ENCODE data around the gene CLEC4M. TPM values are rescaled to one million over a fixed set of nuclear protein-coding genes. Genes with fewer than 3 reads are reported as not detected.

CLEC4M gene, protein sequence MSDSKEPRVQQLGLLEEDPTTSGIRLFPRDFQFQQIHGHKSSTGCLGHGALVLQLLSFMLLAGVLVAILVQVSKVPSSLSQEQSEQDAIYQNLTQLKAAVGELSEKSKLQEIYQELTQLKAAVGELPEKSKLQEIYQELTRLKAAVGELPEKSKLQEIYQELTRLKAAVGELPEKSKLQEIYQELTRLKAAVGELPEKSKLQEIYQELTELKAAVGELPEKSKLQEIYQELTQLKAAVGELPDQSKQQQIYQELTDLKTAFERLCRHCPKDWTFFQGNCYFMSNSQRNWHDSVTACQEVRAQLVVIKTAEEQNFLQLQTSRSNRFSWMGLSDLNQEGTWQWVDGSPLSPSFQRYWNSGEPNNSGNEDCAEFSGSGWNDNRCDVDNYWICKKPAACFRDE
- total RNA-seq (not detected), polyA plus RNA-seq (not detected), total RNA-seq (0 to 0.22 (median 0.08) reads per million in 6 experiments)

GRCh38 chr19:7762719-7763293 lies at the start of gene CLEC4M:
CLEC4M (plus strand) TSS chr19:7763243; CDS start chr19:7763267, 24 bp downstream.
- peak within 1 kb of the TSS in 2 of 10 donors; percentile 48 to 56 for H3K27ac Mint-ChIP-seq
- H3K4me3 Mint-ChIP-seq = no peak within 1 kb of the TSS
- H3K4me1 Mint-ChIP-seq = peaks cover 4 to 13% (median 8%) of the 10 kb centered on the region in 4 donors
- DNase-seq = no peak
- peaks cover 0 to 5% (median 0%) of the 10 kb centered on the region in 5 donors for H3K27me3 Mint-ChIP-seq
- ATAC-seq = no peak
- H3K9me3 Mint-ChIP-seq = peaks cover 4 to 22% (median 16%) of the 10 kb centered on the region in 9 donors
- POLR2A ChIA-PET = no interaction called here
- H3K36me3 Mint-ChIP-seq = peaks cover 3 to 18% (median 14%) of the 10 kb centered on the region in 3 donors

- H3K27me3 Mint-ChIP-seq = no peaks in the 10 kb centered on the region
- ATAC-seq (no peak), DNase-seq (no peak)
- POLR2A ChIA-PET = interaction anchor here (0.7 to 2.8 kb wide), 2 partner anchors 10 to 12 kb away, joined by 3 to 9 read pairs; no protein-coding TSS in a partner anchor
- H3K4me1 Mint-ChIP-seq = peaks cover under 1 to 47% (median 26%) of the 10 kb centered on the region in 4 donors
- no peak overlapping the region for H3K4me3 Mint-ChIP-seq
- no peaks in the 10 kb centered on the region for H3K36me3 Mint-ChIP-seq
- H3K9me3 Mint-ChIP-seq = peaks cover 0 to 6% (median 0%) of the 10 kb centered on the region in 9 donors
- no peak overlapping the region for H3K27ac Mint-ChIP-seq
Measured at GRCh38 chr19:7715671-7716070, 47.4 kb upstream of the CLEC4M start.

DNA sequence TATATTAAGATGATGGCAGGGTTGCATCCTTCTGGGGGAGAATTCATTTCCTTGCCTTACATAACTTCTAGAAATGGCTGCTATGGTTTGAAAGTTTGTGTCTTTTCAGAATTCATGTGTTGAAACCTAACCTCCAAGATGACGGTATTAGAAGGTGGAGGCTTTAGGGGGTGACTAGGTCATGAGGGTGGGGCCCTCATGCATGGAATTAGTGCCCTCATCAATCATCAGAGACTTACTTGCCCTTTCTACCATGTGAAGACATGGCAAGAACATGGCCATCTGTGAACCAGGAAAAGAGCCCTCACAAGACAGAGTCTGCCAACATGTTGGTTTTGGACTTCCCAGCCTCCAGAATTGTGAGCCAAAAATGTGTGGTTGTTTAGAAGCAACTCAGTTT lies 46.3 kb upstream of the CLEC4M start:
- ATAC-seq (no peak), DNase-seq (no peak)
- Mint-ChIP-seq H3K4me3 (no peak overlapping the region), H3K27me3 (no peaks in the 10 kb centered on the region), H3K9me3 (peaks cover 0 to 6% (median 0%) of the 10 kb centered on the region in 9 donors), H3K4me1 (peaks cover 0 to 46% (median 23%) of the 10 kb centered on the region in 4 donors), H3K27ac (peak overlapping the region in 1 of 10 donors; percentile 3), H3K36me3 (no peaks in the 10 kb centered on the region)
- POLR2A ChIA-PET = interaction anchor here (2.8 kb wide), 1 partner anchor 11 kb away, joined by 9 read pairs; no protein-coding TSS in a partner anchor

DNA sequence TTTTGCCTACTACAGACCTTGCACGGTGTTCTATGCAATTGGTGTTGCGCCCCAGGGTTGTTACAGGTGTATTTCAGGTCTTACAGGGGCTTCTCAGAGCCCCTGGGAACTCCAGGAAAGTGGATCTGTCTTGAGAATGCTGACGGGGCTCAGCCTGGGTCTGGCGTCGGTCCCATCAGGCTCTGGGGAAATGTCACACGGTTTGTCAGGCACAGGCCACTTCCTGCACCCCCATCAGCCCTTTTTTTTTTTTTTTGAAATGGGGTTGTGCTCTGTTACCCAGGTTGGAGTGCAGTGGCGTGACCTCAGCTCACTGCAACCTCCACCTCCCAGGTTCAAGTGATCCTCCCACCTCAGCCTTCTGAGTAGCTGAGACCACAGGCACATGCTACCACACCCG lies 44.4 kb upstream of the CLEC4M start:
- peak overlapping the region; percentile 25 to 95 (median 89) for H3K27ac Mint-ChIP-seq
- H3K27me3 Mint-ChIP-seq = no peaks in the 10 kb centered on the region
- peak overlapping the region; percentile 42 to 79 (median 68) for H3K4me3 Mint-ChIP-seq
- peaks cover 0 to 6% (median 0%) of the 10 kb centered on the region in 9 donors for H3K9me3 Mint-ChIP-seq
- DNase-seq = peak in 5 of 10 donors; percentile 23 to 58 (median 30)
- peak; percentile 93 to 94 for ATAC-seq
- H3K36me3 Mint-ChIP-seq = no peaks in the 10 kb centered on the region
- POLR2A ChIA-PET = interaction anchor here (0.6 to 2.1 kb wide), 4 partner anchors 13 to 92 kb away, joined by 3 to 12 read pairs (median 4); no protein-coding TSS in a partner anchor
- peaks cover 0 to 55% (median 23%) of the 10 kb centered on the region in 4 donors for H3K4me1 Mint-ChIP-seq

DNA sequence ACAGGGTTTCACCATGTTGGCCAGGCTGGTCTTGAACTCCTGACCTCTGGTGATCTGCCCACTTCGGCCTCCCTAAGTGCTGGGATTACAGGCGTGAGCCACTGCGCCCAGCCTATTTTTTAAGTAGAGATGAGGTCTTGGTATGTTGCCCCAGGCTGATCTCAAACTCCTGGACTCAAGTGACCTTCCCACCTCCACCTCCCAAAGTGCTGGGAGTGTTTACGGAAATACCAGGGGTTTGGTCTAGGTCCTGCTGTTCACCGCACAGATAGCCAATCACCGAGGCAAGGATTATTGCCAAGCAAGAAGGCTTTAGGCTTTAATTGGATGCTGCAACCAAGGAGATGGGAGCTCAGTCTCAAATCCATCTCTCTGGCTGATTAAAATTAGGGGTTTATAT lies 42.7 kb upstream of the CLEC4M start:
- POLR2A ChIA-PET = interaction anchor here (0.5 to 2.1 kb wide), 3 partner anchors 14 to 39 kb away, joined by 3 to 12 read pairs (median 5); no protein-coding TSS in a partner anchor
- H3K27ac Mint-ChIP-seq = no peak overlapping the region

DNA sequence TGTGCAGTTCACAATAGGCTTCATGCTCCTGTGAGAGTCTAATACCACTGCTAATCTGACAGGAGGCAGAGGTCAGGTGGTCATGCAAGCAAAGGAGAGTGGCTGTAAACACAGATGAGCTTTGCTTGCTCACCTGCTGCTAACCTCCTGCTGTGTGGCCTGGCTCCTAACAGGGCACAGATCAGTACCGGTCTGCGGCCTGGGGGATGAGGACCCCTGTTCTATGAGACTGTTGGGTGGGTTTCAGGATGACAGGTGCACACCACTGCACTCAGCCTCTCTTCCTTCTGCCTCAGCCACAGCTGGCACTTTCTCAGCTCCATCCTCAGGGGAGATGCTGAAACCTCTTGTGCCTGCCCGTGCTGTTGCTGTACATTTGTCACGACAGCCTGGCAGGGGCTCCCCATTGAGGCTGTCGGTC lies 40.8 kb upstream of the CLEC4M start:
- no peaks in the 10 kb centered on the region for H3K9me3 Mint-ChIP-seq
- H3K36me3 Mint-ChIP-seq = no peaks in the 10 kb centered on the region
- no peak for ATAC-seq
- no peak overlapping the region for H3K4me3 Mint-ChIP-seq
- H3K27ac Mint-ChIP-seq = no peak overlapping the region
- DNase-seq = no peak
- H3K4me1 Mint-ChIP-seq = peaks cover 0 to 33% (median 17%) of the 10 kb centered on the region in 4 donors
- POLR2A ChIA-PET = interaction anchor here (1.1 kb wide), 2 partner anchors 10 to 12 kb away, joined by 3 to 4 read pairs; partner anchors contain the start of gene CLEC4G
- peaks cover 0 to 11% (median under 1%) of the 10 kb centered on the region in 5 donors for H3K27me3 Mint-ChIP-seq

More for the DNA sequence above, 42.7 kb upstream of the CLEC4M start:
- Mint-ChIP-seq H3K4me3 (no peak overlapping the region), H3K27me3 (no peaks in the 10 kb centered on the region), H3K36me3 (no peaks in the 10 kb centered on the region), H3K9me3 (peaks cover 0 to 6% (median 0%) of the 10 kb centered on the region in 9 donors), H3K4me1 (peaks cover 0 to 44% (median 20%) of the 10 kb centered on the region in 4 donors)
- DNase-seq = no peak
- no peak for ATAC-seq

- H3K4me3 Mint-ChIP-seq = no peak overlapping the region
- H3K4me1 Mint-ChIP-seq = peaks cover 6 to 28% (median 22%) of the 10 kb centered on the region in 4 donors
- ATAC-seq (no peak), DNase-seq (no peak)
- POLR2A ChIA-PET = interaction anchor here (0.7 kb wide), 1 partner anchor 22 kb away, joined by 4 read pairs; no protein-coding TSS in a partner anchor
- H3K9me3 Mint-ChIP-seq = no peaks in the 10 kb centered on the region
- H3K36me3 Mint-ChIP-seq = peaks cover 0 to 3% (median 0%) of the 10 kb centered on the region in 3 donors
- H3K27ac Mint-ChIP-seq = no peak overlapping the region
- peaks cover 19 to 42% (median 32%) of the 10 kb centered on the region in 5 donors for H3K27me3 Mint-ChIP-seq
Measured at GRCh38 chr19:7725791-7726190, 37.3 kb upstream of the CLEC4M start.

DNA sequence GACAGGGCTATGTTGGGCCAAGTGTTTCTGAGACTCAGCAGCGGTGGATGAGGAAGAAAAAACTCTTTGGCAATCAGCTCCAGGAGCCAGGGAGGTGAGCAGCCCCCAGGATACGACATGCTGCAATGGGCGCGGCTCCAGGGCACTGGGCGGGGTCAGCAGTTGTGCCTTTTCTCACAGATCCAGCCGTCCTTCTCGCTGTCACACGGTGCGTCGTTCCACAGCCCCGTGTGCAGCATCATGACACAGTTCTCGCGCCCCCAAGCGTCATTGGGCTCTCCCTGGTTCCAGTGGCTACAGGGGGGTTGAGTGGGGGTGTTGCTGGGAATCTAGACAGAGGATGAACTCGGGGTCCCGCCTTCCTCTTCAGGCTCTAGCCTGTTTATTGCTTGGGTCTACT lies 33.8 kb upstream of the CLEC4M start:
- peak overlapping the region in 6 of 10 donors; percentile 16 to 78 (median 65) for H3K4me3 Mint-ChIP-seq
- POLR2A ChIA-PET = no interaction called here
- H3K4me1 Mint-ChIP-seq = peaks cover 6 to 25% (median 22%) of the 10 kb centered on the region in 4 donors
- peaks cover 0 to 3% (median 0%) of the 10 kb centered on the region in 3 donors for H3K36me3 Mint-ChIP-seq
- DNase-seq = no peak
- no peaks in the 10 kb centered on the region for H3K9me3 Mint-ChIP-seq
- ATAC-seq = peak in 1 of 2 donors; percentile 67
- peaks cover 22 to 51% (median 36%) of the 10 kb centered on the region in 5 donors for H3K27me3 Mint-ChIP-seq
- peak overlapping the region in 2 of 10 donors; percentile 22 to 56 for H3K27ac Mint-ChIP-seq

GRCh38 chr19:7729831-7730285 lies 33.2 kb upstream of the CLEC4M start:
- POLR2A ChIA-PET = interaction anchor here (0.7 kb wide), 1 partner anchor 25 kb away, joined by 3 read pairs; no protein-coding TSS in a partner anchor
- peaks cover 0 to 3% (median 0%) of the 10 kb centered on the region in 3 donors for H3K36me3 Mint-ChIP-seq
- H3K4me3 Mint-ChIP-seq = peak overlapping the region; percentile 28 to 82 (median 70)
- peaks cover 22 to 51% (median 36%) of the 10 kb centered on the region in 5 donors for H3K27me3 Mint-ChIP-seq
- peaks cover 6 to 28% (median 22%) of the 10 kb centered on the region in 4 donors for H3K4me1 Mint-ChIP-seq
- peak; percentile 62 to 67 for ATAC-seq
- peak overlapping the region in 1 of 10 donors; percentile 22 for H3K27ac Mint-ChIP-seq
- peak in 4 of 10 donors; percentile 16 to 28 (median 21) for DNase-seq
- H3K9me3 Mint-ChIP-seq = no peaks in the 10 kb centered on the region

DNA sequence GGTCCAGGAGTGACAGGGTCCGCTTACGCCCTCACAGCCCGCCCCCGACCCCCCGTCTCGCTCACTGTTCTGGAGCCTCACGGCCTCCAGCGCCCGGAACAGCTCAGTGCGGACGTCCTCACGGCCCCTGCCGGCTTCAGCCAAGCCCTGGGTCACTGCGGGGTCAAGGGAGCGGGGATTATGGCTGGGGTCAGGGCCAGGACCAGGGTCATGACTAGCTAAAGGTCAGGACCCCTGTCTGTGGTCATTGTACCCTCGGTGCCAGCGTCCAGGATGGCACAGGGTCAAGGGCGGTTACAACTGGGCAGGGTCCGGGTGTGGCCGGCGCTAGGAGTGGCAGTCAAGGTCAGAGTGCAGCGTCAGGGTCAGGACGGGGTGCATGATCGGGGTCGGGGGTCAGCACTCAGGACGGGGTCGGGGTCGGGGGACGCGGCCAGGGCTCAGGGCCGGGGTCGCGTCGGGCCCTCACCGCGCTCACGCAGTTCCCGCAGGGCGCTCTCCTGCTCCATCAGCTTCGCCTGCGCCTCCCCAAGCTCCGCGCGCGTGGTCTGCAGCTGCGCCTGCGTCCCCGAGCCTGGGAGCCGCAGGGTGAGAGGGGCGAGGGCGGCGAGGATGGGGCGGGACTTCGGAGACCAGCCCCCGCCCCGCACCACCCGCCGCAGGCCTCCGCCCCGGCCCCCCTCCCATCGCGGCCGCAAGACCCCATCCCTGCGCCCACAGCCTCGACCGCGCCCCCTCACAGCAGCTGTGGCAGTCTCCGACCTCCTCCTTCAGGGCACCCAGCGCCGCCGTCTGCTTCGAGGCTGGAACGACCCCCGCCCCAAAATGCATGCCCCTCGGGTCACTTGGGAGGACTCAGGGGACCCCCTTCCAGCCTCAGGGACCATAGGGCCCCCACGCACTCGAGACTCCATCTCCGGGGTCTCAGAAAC lies 32.5 kb upstream of the CLEC4M start:
- Mint-ChIP-seq H3K36me3 (peaks cover 0 to 3% (median 0%) of the 10 kb centered on the region in 3 donors), H3K4me1 (peaks cover 6 to 28% (median 22%) of the 10 kb centered on the region in 4 donors), H3K27ac (no peak overlapping the region), H3K27me3 (peaks cover 22 to 51% (median 36%) of the 10 kb centered on the region in 5 donors), H3K4me3 (peak overlapping the region in 6 of 10 donors; percentile 10 to 82 (median 64)), H3K9me3 (no peaks in the 10 kb centered on the region)
- POLR2A ChIA-PET = interaction anchor here (0.6 to 0.7 kb wide), 2 partner anchors 15 to 25 kb away, joined by 3 to 4 read pairs; no protein-coding TSS in a partner anchor
- ATAC-seq (peak; percentile 20 to 49), DNase-seq (no peak)

GRCh38 chr19:7731218-7731595 lies 31.8 kb upstream of the CLEC4M start:
- Mint-ChIP-seq H3K27me3 (peaks cover 22 to 50% (median 36%) of the 10 kb centered on the region in 5 donors), H3K4me1 (peaks cover 6 to 28% (median 22%) of the 10 kb centered on the region in 4 donors), H3K36me3 (peaks cover 0 to 3% (median 0%) of the 10 kb centered on the region in 3 donors), H3K9me3 (no peaks in the 10 kb centered on the region), H3K27ac (no peak overlapping the region), H3K4me3 (peak overlapping the region in 1 of 10 donors; percentile 46)
- ATAC-seq (no peak), DNase-seq (no peak)
- POLR2A ChIA-PET = interaction anchor here (0.6 to 1.2 kb wide), 2 partner anchors 9 to 14 kb away, joined by 3 to 4 read pairs; no protein-coding TSS in a partner anchor
